ENCODE results near the gene ZNF664.
"Not testable (repeated sequence)": the region's sequence is repeated elsewhere in the genome, so short reads cannot be mapped to it uniquely, and the experiment has no call there.

ZNF664 gene

GRCh38 chr12:123946152-123946515 is 26.9 kb upstream of the ZNF664 start:
- DNase-seq (ENCODE audit: low read depth) = no peak
- TF ChIP-seq CTCF (IDR thresholded peaks at IDR 0.05; ENCODE audit: insufficient read depth, low read depth, low read length, missing control alignments) = no peak
- H3K4me3 ChIP-seq (ENCODE audit: low read length) = no peak overlapping the region

GRCh38 chr12:123946516-123947505 is 26.2 kb upstream of the ZNF664 start:
- not testable (repeated sequence) for H3K4me3 ChIP-seq (ENCODE audit: low read length); DNase-seq (ENCODE audit: low read depth)

GRCh38 chr12:123947531-123947930 is 25.5 kb upstream of the ZNF664 start:
- not testable (repeated sequence) for DNase-seq (ENCODE audit: low read depth); H3K4me3 ChIP-seq (ENCODE audit: low read length)

GRCh38 chr12:123948401-123948795 is 24.6 kb upstream of the ZNF664 start:
- H3K4me3 ChIP-seq (ENCODE audit: low read length) = no peak overlapping the region
- no peak for DNase-seq (ENCODE audit: low read depth)
- TF ChIP-seq CTCF (IDR thresholded peaks at IDR 0.05; ENCODE audit: insufficient read depth, low read depth, low read length, missing control alignments) = no peak

- TF ChIP-seq CTCF (IDR thresholded peaks at IDR 0.05; ENCODE audit: insufficient read depth, low read depth, low read length, missing control alignments) = no peak
- no peak overlapping the region for H3K4me3 ChIP-seq (ENCODE audit: low read length)
- no peak for DNase-seq (ENCODE audit: low read depth)
These were observed 23.9 kb upstream of the ZNF664 start for GRCh38 chr12:123948796-123949769.

- no peak overlapping the region for H3K4me3 ChIP-seq (ENCODE audit: low read length)
- no peak for TF ChIP-seq CTCF (IDR thresholded peaks at IDR 0.05; ENCODE audit: insufficient read depth, low read depth, low read length, missing control alignments)
- DNase-seq (ENCODE audit: low read depth) = no peak
These were observed 23.2 kb upstream of the ZNF664 start for GRCh38 chr12:123949770-123950165.

GRCh38 chr12:123950476-123951349 is 22.3 kb upstream of the ZNF664 start:
- DNase-seq (ENCODE audit: low read depth) = no peak
- no peak for TF ChIP-seq CTCF (IDR thresholded peaks at IDR 0.05; ENCODE audit: insufficient read depth, low read depth, low read length, missing control alignments)
- H3K4me3 ChIP-seq (ENCODE audit: low read length) = no peak overlapping the region

All from epithelial cell of esophagus (primary cell).